ENCODE data around the gene PTPRO.

GRCh38 chr12:15545334-15545733 is 223.0 kb downstream of the PTPRO start:
- TF ChIP-seq CTCF (IDR thresholded peaks at IDR 0.05) (no peak), POLR2AphosphoS5 (IDR thresholded peaks at IDR 0.05) (no peak), POLR2A (IDR thresholded peaks at IDR 0.05) (no peak), EP300 (IDR thresholded peaks at IDR 0.05) (no peak)
